LNCaP clone FGC (cell line): ENCODE results near the gene ITPR1.

Experiments
- DNase-seq: peaks from one replicate; pipeline ENCODE4 v3.0.0-alpha.2; 2011; ENCODE audit warnings: low read depth
- H3K4me3 ChIP-seq: 2 replicates; pipeline ENCODE4 v1.5.1; 2011; ENCODE audit warnings: mild to moderate bottlenecking, low read depth, low read length, control low read depth
- CTCF ChIP-seq: IDR thresholded peaks from 2 replicates; pipeline ENCODE4 v1.5.1; 2012; ENCODE audit warnings: mild to moderate bottlenecking; ENCODE audit not compliant: control insufficient read depth, insufficient read depth; ENCODE audit errors: extremely low read depth

The ITPR1 gene

DNA sequence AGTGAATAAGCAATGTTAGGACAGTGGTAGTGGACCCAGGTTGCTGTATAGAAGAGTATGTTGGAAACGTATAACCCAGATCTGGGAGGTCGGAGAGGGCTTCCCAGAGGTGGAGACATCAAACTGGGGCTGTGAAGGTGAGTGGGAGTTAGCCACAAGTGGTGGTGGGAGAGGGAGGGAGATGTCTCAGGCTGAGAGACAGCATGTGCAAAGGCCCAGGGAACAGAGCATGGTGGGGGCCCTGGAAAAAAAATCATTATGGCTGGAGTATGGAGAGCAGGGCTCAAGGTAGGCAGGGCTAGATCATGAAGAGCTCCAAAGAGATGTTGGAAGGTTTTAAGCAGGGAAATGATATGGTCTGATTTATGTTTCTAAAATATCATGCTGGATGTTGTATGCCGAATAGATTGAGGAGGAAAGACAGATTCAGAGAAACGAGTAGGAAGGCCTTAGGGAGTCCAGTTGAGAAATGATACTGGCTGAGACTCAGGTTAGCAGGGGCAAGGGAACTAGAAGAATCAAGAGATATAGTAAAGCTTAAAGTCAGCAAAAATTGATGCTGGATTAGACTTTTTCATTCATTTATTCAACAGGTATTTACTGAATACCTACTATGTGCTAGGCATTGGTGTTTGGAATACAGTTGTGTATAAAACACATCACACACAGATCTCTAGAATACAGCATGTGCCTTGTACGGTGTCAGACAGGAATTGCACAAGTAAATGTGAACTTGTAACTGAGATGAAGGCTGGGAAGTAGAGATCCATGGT is 17.0 kb downstream of the ITPR1 start:
- no peak for TF ChIP-seq CTCF
- H3K4me3 ChIP-seq: no peak overlapping the region
- DNase-seq: no peak

DNA sequence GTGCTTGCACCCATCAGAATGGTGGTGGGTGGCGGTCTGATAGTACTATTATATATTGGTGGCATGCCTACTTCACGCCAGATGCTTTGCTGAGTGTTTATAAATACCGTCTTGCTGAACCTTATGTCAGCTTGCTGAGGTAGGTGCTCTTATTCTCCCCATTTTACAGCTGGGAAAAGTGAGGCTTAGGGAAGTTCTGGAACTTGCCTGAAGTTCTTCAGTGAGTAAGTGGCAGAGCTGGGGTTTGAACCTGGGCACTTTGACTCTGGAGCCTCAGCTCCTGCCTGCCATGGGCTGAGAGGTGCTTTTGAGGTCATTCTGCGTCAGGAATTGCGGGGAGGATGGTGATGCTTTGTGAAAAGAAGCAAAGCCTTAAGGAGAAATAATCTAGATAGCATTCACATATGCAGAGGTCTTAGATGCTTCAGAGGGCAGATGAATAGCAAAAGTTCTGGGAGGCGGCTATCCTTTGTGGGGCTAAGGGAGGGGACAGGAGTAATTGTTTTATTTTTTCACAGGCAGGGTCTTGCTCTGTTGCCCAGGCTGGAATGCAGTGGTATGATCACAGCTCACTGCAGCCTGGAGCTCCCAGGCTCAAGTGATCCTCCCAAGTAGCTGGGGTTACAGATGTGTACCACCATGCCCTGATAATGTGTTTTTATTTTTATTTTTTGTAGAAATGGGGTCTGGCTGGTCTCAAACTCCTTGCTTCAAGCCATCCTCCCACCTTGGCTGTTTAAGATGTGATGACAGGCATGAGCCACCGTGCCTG is 18.5 kb downstream of the ITPR1 start:
- no peak for DNase-seq
- no peak for TF ChIP-seq CTCF
- H3K4me3 ChIP-seq: no peak overlapping the region

DNA sequence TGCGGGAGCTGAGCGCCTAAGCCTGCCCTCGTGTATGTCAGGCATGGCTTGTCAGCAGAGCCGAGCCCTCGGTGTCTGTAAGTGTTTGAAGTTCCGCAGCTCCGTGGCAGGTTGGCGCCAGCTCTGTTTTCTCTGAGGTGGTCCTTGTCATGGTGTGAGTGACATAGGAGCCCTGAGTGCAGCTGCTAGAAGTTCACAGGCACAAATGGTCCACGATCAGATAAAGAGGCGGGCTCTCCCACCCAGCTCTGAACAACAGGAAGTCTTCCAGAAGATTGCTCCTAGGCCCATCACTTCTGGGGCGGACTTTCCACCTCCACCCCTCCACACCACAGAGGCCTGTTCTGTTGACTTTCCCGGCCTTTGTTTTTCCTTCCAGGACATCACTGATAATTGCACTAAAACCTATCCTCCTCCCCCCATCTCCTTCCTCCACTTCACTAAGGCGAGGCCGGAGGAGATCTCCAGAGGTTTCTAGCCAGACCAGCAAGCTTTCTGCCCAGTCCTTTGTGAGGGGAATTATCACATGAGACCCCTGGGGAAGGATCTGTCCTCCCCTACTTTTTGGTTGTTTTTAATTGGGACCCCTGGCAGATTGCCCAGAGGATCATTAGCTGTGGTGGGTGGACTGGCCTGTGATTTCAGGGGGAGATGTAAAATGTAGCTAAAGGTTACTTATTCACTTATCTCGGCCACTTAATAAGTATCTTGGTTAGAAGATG is 19.9 kb downstream of the ITPR1 start:
- DNase-seq: no peak
- no peak for TF ChIP-seq CTCF
- H3K4me3 ChIP-seq: no peak overlapping the region

GRCh38 chr3:4514321-4514720 is 21.2 kb downstream of the ITPR1 start:
- DNase-seq: no peak
- H3K4me3 ChIP-seq: no peak overlapping the region
- no peak for TF ChIP-seq CTCF

- TF ChIP-seq CTCF: no peak
- H3K4me3 ChIP-seq: no peak overlapping the region
- no peak for DNase-seq
These were observed 21.8 kb downstream of the ITPR1 start for GRCh38 chr3:4514916-4515315.

DNA sequence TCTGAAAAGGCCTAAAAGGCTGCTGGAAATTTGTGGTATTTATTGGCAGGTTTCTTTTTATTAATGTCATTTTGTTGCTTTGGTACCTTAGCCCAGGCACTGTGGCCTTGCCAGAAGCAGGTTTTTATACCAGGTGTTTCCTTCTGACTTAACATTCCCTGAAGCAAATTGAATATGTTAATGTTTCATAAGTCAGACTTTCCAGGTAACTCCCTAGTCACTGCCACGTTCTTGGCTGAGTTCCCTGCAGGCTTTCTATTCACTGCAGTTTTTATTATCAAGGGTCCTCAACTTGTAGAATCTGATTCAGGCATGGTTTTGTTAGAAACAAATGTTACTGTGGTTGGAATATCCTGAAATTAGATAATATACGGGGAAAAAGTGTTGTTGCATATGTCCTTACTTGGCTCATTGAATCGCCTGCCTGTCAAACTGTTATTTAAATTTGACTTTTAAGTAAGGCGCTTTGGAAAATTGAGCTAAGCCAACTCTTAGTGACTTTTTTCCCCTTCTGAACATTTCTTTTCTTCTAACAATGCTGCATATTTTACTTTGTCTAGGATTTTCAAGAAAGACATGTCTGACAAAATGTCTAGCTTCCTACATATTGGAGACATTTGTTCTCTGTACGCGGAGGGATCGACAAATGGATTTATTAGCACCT is 22.9 kb downstream of the ITPR1 start:
- H3K4me3 ChIP-seq: no peak overlapping the region
- no peak for TF ChIP-seq CTCF
- no peak for DNase-seq
